ENCODE measurements around the gene BCAM.
"Not testable (repeated sequence)": the region's sequence is repeated elsewhere in the genome, so short reads cannot be mapped to it uniquely, and the experiment has no call there.

The BCAM gene

DNA sequence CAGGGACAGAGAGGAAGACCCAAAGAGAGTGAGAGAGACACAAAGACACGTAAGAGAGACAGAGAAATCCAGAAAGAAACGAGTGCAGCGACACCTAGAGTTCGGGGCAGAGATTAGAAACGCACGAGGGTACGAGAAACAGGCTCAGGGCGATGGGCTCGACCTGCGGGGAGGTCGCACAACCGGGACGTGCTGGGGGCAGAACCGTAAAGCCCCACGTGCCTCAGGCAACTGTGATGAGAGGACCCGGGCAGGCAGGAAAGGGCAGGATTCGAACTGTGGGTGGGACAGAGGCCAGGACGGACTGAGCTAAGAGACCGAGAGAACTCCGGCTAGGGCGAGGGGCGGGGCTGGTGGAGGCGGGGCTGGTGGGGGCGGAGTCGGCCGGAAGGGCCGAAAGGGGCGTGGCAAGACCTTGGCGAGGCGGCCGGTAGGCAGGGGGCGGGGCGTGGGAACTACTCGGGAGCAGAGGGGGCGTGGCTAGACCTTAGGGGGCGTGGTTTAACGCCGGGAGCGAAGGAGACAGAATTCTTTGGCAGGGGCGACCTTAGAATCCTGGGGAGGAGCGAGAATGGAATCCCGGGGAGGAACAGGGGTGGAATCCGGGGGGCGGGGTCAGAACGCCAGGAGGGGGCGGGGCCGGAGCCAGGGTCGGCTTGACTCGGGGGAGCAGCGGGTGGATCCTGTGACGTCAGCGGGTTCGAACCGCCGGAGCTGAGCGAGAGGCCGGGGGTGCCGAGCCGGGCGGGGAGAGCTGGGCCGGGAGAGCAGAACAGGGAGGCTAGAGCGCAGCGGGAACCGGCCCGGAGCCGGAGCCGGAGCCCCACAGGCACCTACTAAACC lies 36.9 kb downstream of the BCAM start, which contains the start of gene NECTIN2:
Gene NECTIN2, plus strand, starts transcription at position 686 of the 843 bp plus-strand sequence. CDS start 229 bp downstream, outside the sequence.
- H3K27ac ChIP-seq = peak within 1 kb of the TSS; percentile 90 to 100 (median 96)
- peak within 1 kb of the TSS; percentile 72 to 94 (median 89) for H3K4me3 ChIP-seq

DNA sequence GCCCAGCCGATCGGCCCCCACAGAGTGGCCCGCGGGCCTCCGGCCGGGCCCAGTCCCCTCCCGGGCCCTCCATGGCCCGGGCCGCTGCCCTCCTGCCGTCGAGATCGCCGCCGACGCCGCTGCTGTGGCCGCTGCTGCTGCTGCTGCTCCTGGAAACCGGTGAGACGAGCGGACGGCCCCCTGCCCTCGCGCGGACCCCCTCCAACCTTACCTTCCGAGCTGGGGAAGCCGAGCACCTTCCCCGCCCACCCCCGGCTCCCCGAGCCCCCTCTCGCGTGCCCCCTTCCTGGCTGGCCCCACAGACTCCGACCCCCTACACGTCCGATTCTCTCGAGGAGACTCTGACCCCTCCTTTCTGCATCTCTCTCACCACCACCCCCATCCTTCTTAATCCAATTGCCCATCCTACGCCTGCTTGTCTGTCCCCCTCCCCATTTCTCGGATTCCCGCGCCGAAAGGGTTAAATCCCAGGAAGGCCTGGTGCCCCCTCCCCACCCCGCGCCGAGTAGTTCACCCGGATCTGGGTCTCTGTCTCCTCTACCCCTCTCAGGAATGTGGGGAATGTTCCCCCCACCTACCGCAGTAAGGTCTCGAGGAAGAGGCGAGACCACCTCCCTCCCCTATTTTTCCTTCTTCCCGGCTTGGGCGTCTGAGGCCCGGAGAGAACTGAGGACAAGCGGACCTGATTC lies 37.7 kb downstream of the BCAM start:
- Histone ChIP-seq H3K4me3 (peak overlapping the region; percentile 72 to 94 (median 89)), H3K27ac (peak overlapping the region; percentile 90 to 100 (median 96))

DNA sequence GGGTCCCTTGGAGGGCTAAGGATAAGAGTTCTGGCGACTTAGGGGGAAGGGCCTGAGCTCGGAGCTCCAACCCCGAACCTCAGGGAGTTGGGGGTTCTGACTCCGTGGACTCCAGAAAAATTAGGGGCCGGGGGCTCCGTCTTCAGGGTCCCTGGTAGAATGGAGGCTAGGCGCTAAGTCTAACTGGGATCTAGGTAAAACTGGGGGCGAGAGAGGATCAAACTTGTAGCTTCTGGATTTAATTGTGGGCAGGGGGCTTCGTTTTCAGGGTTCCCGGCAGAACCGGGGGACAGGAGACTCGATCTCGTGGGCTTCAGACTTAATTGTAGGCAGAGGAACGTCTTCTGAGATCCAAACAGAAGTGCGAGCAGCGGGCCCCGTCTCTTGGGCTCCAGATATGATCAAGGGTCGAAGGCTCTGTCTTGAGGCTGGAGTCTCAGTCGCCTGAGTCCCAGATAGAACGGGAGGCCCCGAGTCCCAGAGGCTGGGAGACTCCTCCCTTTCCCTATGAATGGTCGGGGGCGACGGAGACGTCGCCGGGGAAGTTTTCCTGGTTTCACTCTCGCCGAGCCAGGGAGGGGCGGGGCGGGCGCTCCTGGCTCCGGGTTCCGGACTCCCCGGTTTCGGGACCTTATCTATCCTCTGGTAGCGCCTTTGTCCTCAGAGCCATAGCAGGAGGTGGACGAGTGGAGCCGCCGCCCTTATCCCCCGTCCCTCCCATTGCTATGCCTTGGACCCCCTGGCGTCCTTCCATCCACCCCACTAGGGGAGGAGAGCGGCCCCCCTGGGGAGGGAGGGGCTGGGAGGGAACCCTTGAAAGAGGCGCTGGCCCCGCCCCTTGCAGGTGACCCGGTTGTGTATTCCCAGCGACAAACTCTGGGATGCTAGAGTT lies 38.5 kb downstream of the BCAM start:
- H3K27ac ChIP-seq = peak overlapping the region; percentile 90 to 100 (median 96)
- H3K4me3 ChIP-seq = peak overlapping the region; percentile 72 to 94 (median 89)

DNA sequence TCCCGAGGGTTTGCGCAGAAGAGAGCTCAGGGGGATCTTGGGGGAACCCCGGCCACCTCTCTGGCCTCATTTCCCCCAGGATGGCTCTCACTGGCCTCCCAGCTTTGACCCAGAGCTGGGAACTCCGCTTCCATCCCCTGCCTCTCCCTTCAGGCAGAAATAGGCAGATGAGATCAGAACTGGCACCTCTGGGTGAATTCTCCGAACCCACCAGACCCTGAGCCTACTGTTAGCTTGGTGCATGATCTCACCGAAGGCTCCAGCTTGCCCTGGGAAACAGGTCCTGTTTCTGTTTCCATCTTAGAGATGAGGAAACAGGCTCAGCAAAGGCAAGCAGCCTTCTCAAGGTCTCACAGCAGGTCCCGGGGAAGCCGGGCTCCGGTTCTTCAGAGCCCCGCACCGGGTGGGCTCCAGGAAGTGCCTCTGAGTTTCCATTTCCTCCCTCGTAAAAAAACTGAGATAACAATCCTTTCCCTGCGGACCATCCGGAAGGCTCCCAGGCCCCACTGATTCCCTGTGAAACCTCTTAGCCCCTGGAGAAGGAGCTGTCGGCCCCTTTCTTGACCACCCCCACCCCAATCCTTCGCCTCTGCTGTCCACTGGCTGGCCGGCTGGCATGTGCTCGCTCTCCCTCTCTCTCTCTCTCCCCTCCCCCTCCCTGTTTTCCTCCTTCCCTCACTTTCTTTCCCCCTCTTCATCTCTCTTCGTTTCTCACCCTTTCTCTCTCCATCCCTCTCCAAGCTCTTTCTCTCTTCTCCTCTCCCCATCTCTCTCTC lies 39.3 kb downstream of the BCAM start:
- Histone ChIP-seq H3K4me3 (peak overlapping the region; percentile 72 to 94 (median 89)), H3K27ac (peak overlapping the region in 20 of 21 experiments; percentile 90 to 100 (median 96))

DNA sequence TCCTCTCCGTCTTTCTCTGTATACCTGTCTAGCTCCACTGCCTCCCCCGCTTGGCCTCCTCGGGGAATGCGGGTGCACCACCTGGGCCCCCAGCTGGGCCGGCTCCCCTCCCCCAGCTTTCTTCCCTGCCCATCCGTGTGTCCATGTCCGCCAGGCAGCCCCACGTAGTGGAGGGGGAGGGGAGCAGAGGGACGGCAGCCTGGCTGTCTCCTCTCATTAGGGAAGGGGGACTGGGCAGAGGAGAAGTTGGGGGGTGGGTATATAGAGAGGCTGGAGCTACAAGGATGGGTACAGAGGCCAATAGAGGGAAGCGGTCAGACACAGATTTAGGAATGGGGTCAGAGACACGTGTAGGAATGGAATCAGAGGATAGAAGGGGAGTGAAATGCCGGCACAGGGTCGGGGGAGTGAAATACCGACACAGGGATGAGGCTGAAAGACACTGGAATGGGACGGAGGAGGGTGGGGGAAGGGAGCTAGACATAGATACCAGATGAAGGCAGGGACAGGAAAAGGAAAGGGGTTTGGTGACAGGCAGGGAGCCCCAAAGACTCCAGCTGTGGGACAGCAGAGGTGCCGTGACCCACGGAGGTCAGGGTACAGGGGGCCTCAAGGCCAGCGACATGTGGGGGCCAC lies 40.0 kb downstream of the BCAM start:
- Histone ChIP-seq H3K4me3 (peak overlapping the region in 3 of 7 experiments; percentile 8 to 90 (median 77)), H3K27ac (peak overlapping the region in 17 of 21 experiments; percentile 8 to 100 (median 95))

DNA sequence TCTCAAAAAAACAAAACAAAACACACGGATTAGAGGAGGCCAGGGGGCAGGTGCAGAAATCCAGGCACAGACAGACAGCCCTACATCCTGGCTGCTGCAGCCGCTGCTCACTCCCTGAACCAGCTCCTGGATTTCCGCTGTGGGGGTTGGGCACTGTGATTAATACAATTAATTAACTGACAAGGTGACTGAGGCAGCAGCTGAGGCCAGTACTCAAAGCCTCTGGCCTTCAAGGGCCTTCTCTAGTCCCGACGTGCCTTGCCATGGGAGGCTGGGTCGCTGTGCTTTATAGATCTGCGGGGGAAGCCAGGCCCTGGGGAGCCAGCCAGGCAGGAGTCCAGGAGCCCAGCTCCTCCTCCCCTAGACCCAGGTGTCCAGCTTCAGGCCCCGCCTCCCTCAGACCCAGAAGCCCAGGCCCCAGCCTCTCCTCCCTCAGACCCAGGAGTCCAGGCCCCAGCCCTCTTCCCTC lies 41.8 kb downstream of the BCAM start:
- Histone ChIP-seq H3K27ac (peak overlapping the region in 3 of 21 experiments; percentile 3 to 58 (median 9)), H3K4me3 (no peak overlapping the region)

DNA sequence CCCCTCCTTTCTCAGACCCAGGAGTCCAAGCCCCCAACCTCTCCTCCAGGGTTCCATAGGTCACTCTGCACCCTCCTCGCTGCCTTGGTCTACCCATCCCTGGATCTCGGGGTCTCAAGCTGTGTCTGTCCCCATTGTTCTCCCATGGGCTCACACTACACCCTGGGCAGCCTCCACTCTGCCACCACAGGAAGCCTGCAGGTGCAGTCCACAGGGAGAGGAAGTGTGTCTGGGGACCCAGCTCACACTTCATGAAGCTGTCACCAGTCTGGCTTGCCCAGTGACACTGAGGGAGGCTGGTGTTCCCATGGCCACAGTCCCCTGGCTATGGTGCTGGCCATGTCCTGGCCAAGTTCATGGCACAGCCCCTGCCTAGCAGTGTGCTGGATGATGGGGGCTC lies 42.5 kb downstream of the BCAM start:
- peak overlapping the region in 1 of 21 experiments; percentile 3 for H3K27ac ChIP-seq

DNA sequence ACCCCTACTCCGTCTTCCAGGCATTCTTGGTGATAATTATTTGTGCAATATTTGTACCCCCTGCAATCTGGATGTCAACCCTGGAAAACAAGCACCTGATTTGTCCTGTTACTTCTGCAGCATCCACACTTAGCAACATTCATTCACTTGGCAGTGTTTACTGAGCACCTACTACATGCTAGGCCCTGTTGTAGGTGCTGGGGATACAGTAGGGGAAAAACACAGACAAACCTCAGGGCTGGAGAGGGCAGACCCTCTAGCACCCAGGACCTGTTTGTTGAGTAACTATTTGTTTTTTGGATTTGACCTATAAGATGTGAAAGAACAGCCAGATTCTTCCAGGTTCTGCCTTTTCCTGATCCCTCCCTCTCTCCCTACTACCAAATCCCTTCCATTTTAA lies 46.7 kb downstream of the BCAM start:
- Histone ChIP-seq H3K4me3 (no peak overlapping the region), H3K27ac (peak overlapping the region in 1 of 21 experiments; percentile 37)

More for the DNA sequence above, 42.5 kb downstream of the BCAM start:
- no peak overlapping the region for H3K4me3 ChIP-seq

DNA sequence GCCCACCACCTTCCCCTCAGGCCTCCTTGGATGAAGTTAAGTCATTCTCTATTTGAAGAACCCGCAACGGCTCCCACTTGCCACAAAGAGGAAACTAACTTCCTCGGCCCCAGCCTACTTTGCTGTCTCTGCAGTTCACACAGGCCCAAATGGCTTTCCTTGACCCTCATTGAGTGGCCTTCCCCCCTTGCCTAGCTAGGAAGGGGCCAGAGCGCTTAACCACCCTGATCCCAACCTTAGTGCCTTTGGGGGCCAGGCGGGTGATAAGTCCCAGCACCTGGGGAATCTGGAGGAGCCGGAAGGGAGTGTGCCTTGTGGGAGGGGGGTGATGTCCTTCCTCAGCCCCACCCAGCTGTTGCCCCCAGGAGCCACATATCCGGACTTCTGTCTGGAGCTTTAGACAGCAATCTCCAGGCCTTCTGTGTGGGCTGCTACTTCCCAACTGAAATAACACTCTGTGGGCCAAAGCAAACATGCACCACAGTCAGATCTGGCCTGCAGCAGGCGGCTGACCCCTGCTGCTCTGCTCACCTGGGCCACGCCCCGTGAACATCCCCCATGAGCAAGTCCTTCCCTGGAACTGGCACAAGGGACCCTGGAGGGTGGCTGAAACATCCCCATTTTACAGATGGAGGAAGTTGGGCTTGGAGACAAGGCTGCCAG lies 47.6 kb downstream of the BCAM start:
- no peak overlapping the region for H3K4me3 ChIP-seq
- peak overlapping the region in 10 of 21 experiments; percentile 16 to 66 (median 38) for H3K27ac ChIP-seq

DNA sequence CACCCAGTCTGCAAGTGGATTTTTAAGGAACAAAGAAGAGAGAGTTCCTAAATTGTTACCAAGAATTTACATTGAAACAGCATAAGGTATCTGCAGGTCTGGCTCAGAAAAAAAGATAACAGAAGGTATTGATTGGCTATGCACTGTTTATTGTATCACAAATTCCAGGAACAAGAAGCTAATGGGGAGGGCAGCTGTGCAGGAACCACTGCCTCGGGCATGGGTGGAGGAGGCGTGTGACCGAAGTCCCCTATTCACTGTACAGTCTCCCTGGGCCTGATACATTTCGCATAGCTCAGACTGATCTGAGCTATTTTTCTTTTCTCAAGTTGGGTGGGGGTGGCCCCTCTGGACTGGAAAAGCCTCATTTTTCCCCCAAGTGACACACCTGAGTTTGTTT lies 48.9 kb downstream of the BCAM start:
- Histone ChIP-seq H3K27ac (peak overlapping the region in 1 of 21 experiments; percentile 17), H3K4me3 (no peak overlapping the region)

DNA sequence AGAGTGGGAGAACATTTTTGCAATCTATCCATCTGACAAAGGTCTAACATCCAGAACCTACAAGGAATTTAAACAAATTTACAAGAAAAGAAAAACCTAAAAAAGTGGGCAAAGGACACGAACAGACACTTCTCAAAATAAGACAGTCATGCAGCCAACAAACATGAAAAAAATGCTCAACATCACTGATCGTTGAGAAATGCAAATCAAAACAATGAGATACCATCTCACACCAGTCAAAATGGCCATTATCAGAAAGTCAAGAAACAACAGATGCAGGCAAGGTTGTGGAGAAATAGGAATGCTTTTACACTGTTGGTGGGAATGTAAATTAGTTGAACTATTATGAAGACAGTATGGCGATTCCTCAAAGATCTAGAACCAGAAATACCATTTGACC lies 52.7 kb downstream of the BCAM start:
- not testable (repeated sequence) for H3K27ac ChIP-seq, H3K4me3 ChIP-seq

DNA sequence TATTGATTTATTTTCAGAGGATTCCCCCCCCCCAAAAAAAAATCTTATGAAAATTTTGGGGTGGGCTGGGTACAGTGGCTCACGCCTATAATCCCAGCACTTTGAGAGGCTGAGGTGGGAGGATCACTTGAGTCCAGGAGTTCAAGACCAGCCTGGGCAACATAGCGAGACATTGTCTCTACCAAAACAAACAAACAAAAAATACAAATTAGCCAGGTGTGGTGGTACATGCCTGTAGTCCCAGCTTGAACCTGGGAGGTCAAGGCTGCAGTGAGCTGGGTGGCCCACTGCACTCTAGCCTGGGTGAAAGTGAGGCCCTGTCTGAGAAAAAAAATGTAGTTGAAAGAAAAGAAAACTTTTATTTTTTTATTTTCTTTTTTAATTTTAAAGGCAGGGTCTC lies 55.1 kb downstream of the BCAM start:
- Histone ChIP-seq H3K4me3 (no peak overlapping the region), H3K27ac (no peak overlapping the region)

DNA sequence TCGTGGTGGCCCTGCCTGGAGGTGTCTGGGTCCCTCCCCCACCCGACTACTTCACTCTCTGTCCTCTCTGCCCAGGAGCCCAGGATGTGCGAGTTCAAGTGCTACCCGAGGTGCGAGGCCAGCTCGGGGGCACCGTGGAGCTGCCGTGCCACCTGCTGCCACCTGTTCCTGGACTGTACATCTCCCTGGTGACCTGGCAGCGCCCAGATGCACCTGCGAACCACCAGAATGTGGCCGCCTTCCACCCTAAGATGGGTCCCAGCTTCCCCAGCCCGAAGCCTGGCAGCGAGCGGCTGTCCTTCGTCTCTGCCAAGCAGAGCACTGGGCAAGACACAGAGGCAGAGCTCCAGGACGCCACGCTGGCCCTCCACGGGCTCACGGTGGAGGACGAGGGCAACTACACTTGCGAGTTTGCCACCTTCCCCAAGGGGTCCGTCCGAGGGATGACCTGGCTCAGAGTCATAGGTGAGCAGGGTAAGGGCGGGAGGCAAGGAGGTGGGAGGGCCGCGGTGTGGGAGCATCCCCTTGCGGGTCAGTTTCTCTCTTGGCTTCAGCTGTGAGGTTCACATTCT lies 56.4 kb downstream of the BCAM start:
- Histone ChIP-seq H3K4me3 (no peak overlapping the region), H3K27ac (peak overlapping the region in 1 of 21 experiments; percentile 17)

DNA sequence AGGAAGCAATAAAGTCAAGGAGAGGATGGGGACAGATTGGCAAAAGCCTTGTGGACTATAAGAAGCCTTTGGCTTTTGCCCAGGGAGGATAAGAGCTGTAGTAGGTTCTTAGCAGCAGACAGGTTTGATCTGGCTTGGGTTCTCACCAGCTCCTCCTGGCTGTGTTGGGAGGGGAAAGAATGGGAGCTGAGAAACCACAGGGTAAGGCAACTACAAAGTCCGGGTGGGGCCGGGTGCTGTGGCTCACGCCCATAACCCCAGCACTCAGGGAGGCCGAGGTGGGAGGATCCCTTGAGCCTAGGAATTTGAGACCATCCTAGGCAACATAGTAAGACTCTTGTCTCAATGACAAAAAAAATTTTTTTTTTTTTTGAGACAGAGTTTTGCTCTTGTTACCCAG lies 57.8 kb downstream of the BCAM start:
- Histone ChIP-seq H3K27ac (peak overlapping the region in 2 of 21 experiments; percentile 13 to 28), H3K4me3 (no peak overlapping the region)

DNA sequence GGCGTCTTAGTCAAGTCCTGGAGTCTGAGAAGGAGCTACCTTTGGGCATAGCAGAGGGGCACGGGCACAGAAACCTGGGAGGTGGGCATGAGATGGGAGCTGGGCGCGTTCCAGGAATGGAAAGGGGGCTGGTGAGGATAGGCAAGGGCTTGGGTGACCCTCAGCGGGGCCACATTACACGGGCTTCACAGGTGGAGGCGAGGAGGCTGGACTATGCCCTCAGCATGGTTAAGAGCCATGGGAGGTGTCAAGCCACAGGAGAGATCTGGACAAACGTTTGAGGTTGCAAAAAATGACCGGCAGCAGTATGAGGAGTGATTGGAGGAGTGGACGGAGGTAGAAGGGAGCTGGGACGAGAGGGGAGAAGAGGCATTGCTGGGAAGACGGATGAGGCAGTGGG lies 58.7 kb downstream of the BCAM start:
- H3K27ac ChIP-seq = peak overlapping the region in 4 of 21 experiments; percentile 28 to 69 (median 32)
- H3K4me3 ChIP-seq = no peak overlapping the region

DNA sequence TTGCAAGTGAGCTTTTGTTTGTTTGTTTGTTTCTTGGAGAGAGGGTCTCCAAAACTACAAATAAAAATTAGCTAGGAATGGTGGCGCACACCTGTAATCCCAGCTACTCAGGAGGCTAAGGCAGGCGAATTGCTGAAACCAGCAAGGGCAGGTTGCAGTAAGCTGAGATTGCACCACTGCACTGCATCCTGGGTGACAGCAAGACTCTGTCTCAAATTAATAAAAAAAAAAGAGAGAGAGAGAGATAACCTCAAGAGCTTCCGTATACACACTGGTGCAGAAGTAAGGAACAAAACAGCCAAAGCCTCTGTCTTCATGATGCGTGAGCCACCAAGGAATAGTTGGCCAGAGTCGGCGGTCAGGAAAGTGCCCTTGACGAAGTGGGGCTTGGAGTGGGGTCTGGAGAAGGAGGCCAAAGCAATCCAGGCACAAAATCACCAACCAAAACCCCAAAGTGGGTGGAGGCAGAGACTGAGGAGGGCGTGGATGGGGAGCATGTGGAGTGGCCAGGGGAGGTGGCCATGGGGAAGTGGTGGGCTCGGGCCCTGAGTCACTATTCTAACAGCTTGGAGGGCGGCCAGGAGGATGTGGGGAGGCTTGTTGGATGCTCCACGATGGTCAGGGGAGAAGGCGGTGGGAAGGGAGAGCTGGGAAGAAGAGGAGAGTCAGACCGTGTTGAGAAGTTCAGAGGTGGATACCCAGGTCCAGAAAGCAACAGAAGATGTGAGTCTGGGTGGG lies 61.0 kb downstream of the BCAM start:
- H3K4me3 ChIP-seq = no peak overlapping the region
- H3K27ac ChIP-seq = peak overlapping the region in 17 of 21 experiments; percentile 14 to 78 (median 57)

Measured in skin epidermis (tissue), 12 donors.